ENCODE measurements around the gene HCAR2. TPM values are rescaled to one million over a fixed set of nuclear protein-coding genes. Genes with fewer than 3 reads are reported as not detected.
"Not testable (repeated sequence)": the region's sequence is repeated elsewhere in the genome, so short reads cannot be mapped to it uniquely, and the experiment has no call there.

Gene HCAR2
- total RNA-seq, 1 donor from 2014 or later = not detected

- not testable (repeated sequence) for H3K9me3 Mint-ChIP-seq (ENCODE audit: unreplicated experiment); H3K4me3 Mint-ChIP-seq (ENCODE audit: unreplicated experiment); H3K27me3 Mint-ChIP-seq (ENCODE audit: unreplicated experiment); H3K36me3 Mint-ChIP-seq (ENCODE audit: unreplicated experiment); DNase-seq; H3K27ac Mint-ChIP-seq (ENCODE audit: unreplicated experiment); H3K4me1 Mint-ChIP-seq (ENCODE audit: low read depth, unreplicated experiment)
These were observed 684 bp upstream of the HCAR2 start for GRCh38 chr12:122703841-122704240.

GRCh38 chr12:122701481-122701880, 1.7 kb downstream of the HCAR2 start:
- not testable (repeated sequence) for DNase-seq; H3K27ac Mint-ChIP-seq (ENCODE audit: unreplicated experiment); H3K9me3 Mint-ChIP-seq (ENCODE audit: unreplicated experiment); H3K4me1 Mint-ChIP-seq (ENCODE audit: low read depth, unreplicated experiment); H3K4me3 Mint-ChIP-seq (ENCODE audit: unreplicated experiment); H3K27me3 Mint-ChIP-seq (ENCODE audit: unreplicated experiment); H3K36me3 Mint-ChIP-seq (ENCODE audit: unreplicated experiment)

GRCh38 chr12:122700038-122700710, 3.0 kb downstream of the HCAR2 start:
- DNase-seq; H3K4me1 Mint-ChIP-seq (ENCODE audit: low read depth, unreplicated experiment); H3K27ac Mint-ChIP-seq (ENCODE audit: unreplicated experiment); H3K4me3 Mint-ChIP-seq (ENCODE audit: unreplicated experiment); H3K36me3 Mint-ChIP-seq (ENCODE audit: unreplicated experiment); H3K9me3 Mint-ChIP-seq (ENCODE audit: unreplicated experiment); H3K27me3 Mint-ChIP-seq (ENCODE audit: unreplicated experiment): not testable (repeated sequence)

GRCh38 chr12:122696922-122697321, 6.2 kb downstream of the HCAR2 start:
- H3K4me1 Mint-ChIP-seq (ENCODE audit: low read depth, unreplicated experiment); H3K4me3 Mint-ChIP-seq (ENCODE audit: unreplicated experiment); H3K27ac Mint-ChIP-seq (ENCODE audit: unreplicated experiment); H3K9me3 Mint-ChIP-seq (ENCODE audit: unreplicated experiment); H3K36me3 Mint-ChIP-seq (ENCODE audit: unreplicated experiment); H3K27me3 Mint-ChIP-seq (ENCODE audit: unreplicated experiment); DNase-seq: not testable (repeated sequence)

- Mint-ChIP-seq H3K27ac (ENCODE audit: unreplicated experiment) (no peak overlapping the region), H3K9me3 (ENCODE audit: unreplicated experiment) (no peaks in the 10 kb centered on the region), H3K36me3 (ENCODE audit: unreplicated experiment) (no peaks in the 10 kb centered on the region), H3K27me3 (ENCODE audit: unreplicated experiment) (no peaks in the 10 kb centered on the region), H3K4me3 (ENCODE audit: unreplicated experiment) (no peak overlapping the region), H3K4me1 (ENCODE audit: low read depth, unreplicated experiment) (no peaks in the 10 kb centered on the region)
- TF ChIP-seq CTCF (IDR thresholded peaks at IDR 0.05; ENCODE audit: partially characterized antibody, unreplicated experiment) = no peak
- DNase-seq = no peak
These were observed 11.6 kb downstream of the HCAR2 start for GRCh38 chr12:122691566-122691965.

- no peaks in the 10 kb centered on the region for H3K4me1 Mint-ChIP-seq (ENCODE audit: low read depth, unreplicated experiment)
- no peak for DNase-seq
These were observed 14.9 kb downstream of the HCAR2 start for GRCh38 chr12:122688291-122688690.

More at GRCh38 chr12:122688291-122688690, 14.9 kb downstream of the HCAR2 start:
- H3K27ac Mint-ChIP-seq (ENCODE audit: unreplicated experiment) = no peak overlapping the region
- H3K4me3 Mint-ChIP-seq (ENCODE audit: unreplicated experiment) = no peak overlapping the region
- no peaks in the 10 kb centered on the region for H3K27me3 Mint-ChIP-seq (ENCODE audit: unreplicated experiment)
- TF ChIP-seq CTCF (IDR thresholded peaks at IDR 0.05; ENCODE audit: partially characterized antibody, unreplicated experiment) = no peak
- no peaks in the 10 kb centered on the region for H3K36me3 Mint-ChIP-seq (ENCODE audit: unreplicated experiment)
- no peaks in the 10 kb centered on the region for H3K9me3 Mint-ChIP-seq (ENCODE audit: unreplicated experiment)

Measured in glutamatergic neuron (in vitro differentiated cells).